Renal cortical epithelial cell (primary cell): ENCODE results near the gene C9. TPM values are rescaled to one million over a fixed set of nuclear protein-coding genes. Genes with fewer than 3 reads are reported as not detected.
"Not testable (repeated sequence)": the region's sequence is repeated elsewhere in the genome, so short reads cannot be mapped to it uniquely, and the experiment has no call there.

Source experiments
- DNase-seq: peaks from one replicate; pipeline ENCODE4 v3.0.0-alpha.2; 2011; ENCODE audit warnings: low read depth
- total RNA-seq: library from RNA; depleted of rRNA; stranded (reverse); fragments of >200 nt; gene quantifications from 2 replicates; pipeline ENCODE4 v1.2.3, GENCODE V29; 2014

The C9 gene
- total RNA-seq, 1 donor from 2014 or later = 0.20 TPM

DNA sequence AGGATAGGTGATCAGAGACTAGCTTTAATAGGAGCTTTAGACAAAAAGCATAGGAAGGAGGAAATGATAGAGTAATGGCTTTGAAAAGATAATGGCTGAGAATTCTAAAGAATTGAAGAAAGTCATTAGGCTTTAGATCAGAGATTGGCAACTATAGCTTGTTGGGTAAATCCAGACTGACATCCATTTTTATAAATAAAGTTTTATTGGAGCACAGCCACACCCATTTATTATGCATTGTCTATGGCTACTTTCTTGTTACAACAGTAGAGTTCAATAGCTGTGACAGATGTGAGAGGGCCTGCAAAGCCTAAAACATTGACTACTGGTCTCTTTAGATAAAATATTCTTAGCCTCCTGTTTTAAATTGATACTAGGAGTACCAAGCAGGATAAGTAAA, 104.2 kb downstream of the C9 start:
- no peak for DNase-seq

GRCh38 chr5:39257554-39257953, 106.7 kb downstream of the C9 start:
- peak; percentile 58 for DNase-seq

DNA sequence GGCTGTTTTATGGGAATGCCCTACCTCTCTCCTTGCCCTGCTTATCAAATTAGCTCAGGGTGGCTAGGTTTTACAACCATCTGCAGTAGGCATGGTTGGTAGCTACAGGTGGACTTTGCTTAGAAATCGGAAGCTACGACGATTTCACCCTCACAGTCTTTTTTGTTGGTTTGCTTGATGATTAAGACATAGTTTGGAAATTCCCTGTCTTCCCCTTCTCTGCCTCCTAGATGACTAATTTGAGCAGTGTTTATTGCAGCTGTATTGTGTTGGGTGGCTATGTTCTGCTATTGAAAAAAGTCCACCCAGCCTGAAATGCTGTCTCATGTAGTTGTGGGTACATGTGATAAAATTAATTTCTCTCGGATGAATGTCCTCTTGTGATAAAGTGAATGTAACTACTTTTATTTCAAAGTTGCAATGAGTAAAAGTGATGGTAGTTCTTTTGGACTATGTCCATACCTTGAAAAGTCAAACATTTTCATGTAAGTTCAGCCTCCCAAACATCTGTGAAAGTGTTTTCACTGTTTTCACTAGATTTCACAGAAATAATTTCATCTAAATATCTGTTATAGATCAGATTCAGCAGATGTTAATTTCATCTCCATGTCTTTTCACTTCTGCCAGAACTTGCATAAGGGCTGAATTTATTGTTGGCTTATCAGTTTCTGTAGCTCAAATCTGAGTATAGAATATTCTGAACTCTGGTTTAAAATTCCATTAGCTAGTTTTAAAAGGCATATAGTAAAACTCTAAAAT, 107.6 kb downstream of the C9 start:
- DNase-seq = peak; percentile 97

- no peak for DNase-seq
These were observed 108.9 kb downstream of the C9 start for GRCh38 chr5:39255406-39255805.

DNA sequence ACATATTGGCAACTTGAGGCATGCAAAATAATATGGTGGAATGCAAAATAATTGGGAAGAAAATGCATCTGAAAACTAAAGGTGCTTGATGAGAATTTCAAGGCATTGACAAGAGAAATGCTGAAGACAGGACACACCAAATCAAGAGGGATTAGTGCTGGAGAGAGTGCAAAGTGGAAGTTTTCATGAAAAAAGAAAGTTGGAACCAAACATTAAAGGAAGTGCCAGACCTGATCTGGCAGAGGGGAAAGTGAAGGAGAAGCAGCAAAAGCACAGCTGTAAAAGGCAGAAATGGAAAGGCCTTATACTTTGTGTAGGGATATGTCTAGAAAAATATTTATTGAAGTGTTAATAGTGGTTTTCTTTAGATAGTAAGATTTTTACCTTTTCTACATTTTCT, 109.6 kb downstream of the C9 start:
- no peak for DNase-seq

GRCh38 chr5:39253196-39253595, 111.1 kb downstream of the C9 start:
- DNase-seq = no peak

GRCh38 chr5:39249564-39250274, 114.6 kb downstream of the C9 start:
- no peak for DNase-seq

DNA sequence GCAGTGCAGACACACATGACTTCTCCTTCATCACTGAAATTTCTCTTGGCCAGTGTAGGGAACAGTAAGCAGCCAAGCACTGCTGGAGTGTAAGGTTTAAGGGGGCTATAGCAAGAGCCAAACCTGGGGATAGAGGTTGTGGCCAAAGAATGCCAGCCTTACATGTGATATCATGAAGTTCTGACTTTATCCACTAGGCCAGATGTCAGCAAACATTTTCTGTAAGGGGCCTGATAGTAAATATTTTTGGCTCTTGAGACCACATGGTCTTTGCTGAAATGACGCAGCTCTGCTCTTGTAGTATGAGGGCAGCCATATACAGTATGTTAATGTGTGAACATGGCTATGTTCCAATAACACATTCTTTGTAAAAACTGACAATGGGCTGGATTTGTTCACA, 115.2 kb downstream of the C9 start:
- DNase-seq = no peak

GRCh38 chr5:39240750-39241149, 123.5 kb downstream of the C9 start:
- no peak for DNase-seq

- no peak for DNase-seq
These were observed 125.8 kb downstream of the C9 start for GRCh38 chr5:39238366-39239105.

DNA sequence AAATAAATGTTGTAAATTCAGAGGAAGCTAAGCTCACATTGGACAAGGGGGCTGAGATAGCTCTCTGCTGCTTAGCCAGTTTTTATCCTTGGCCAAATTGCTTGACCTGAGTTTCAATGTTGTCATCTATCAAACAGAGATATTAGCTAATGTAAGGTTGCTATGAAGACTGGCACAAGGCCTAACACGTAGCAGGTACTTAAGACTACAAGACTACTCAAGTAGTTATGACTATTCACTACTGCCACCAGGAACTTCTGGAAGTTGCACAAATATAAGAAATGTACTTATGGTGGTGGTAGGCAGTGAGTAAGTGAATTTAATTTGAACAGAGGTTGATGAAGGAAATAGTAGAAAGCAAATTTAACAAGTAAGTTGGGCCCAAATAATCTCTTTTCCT, 127.6 kb downstream of the C9 start:
- no peak for DNase-seq

- DNase-seq = no peak
These were observed 128.6 kb downstream of the C9 start for GRCh38 chr5:39235648-39236047.

GRCh38 chr5:39234494-39234893, 129.8 kb downstream of the C9 start:
- not testable (repeated sequence) for DNase-seq

Other genes with a start within 250 kb of the C9 start
- 0.25 TPM in 1 of 2 replicates, not detected in the other for gene FYB1, start 144.9 kb downstream of the C9 start, total RNA-seq
- 14.1 and 117 TPM in 2 replicates for gene DAB2, start 60.5 kb upstream of the C9 start, total RNA-seq